ENCODE data around the gene BSG.

DNA sequence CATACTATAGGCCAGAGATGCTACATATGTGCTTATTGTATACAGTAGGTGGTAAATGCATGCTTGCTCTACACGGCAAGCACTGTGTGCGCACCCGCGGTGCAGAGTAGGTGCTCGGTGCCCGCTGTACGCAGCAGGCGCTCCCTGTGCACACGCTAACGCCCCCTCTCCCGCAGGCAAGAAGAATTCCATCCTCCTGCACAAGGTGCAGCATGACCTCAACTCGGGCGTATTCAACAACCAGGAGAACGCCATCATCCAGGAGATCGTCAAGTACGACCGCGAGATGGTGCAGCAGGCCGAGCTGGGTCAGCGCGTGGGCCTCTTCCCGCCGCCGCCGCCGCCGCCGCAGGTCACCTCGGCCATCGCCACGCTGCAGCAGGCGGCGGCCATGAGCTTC is 43.2 kb downstream of the BSG start:
- TF ChIP-seq, protein P1, sequence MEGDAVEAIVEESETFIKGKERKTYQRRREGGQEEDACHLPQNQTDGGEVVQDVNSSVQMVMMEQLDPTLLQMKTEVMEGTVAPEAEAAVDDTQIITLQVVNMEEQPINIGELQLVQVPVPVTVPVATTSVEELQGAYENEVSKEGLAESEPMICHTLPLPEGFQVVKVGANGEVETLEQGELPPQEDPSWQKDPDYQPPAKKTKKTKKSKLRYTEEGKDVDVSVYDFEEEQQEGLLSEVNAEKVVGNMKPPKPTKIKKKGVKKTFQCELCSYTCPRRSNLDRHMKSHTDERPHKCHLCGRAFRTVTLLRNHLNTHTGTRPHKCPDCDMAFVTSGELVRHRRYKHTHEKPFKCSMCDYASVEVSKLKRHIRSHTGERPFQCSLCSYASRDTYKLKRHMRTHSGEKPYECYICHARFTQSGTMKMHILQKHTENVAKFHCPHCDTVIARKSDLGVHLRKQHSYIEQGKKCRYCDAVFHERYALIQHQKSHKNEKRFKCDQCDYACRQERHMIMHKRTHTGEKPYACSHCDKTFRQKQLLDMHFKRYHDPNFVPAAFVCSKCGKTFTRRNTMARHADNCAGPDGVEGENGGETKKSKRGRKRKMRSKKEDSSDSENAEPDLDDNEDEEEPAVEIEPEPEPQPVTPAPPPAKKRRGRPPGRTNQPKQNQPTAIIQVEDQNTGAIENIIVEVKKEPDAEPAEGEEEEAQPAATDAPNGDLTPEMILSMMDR (conservative IDR thresholded peaks at IDR 0.05 in 1 of 2, IDR thresholded peaks at IDR 0.05 in 1 of 2; ENCODE audit: low read depth in 1 of 2, low read length in 2 of 2) = no peak
- no peak for TF ChIP-seq EZH2 (IDR thresholded peaks at IDR 0.05; ENCODE audit: low read length, missing control alignments)
